Dermis microvascular lymphatic vessel endothelial cell (primary cell): ENCODE measurements around the gene NR2F1. TPM values are rescaled to one million over a fixed set of nuclear protein-coding genes. Genes with fewer than 3 reads are reported as not detected.

ENCODE experiments used
- DNase-seq, 2 donors: peaks; one replicate each; pipeline versions ENCODE4 v3.0.0 to v3.0.0-alpha.2; 2010; ENCODE audit warnings: low read depth in 2 of 2
- total RNA-seq: library from RNA; depleted of rRNA; stranded (reverse); fragments of >200 nt; gene quantifications from 2 replicates; pipeline ENCODE4 v1.2.1, GENCODE V29; 2014

Gene NR2F1
- total RNA-seq, 1 donor from 2014 or later: 41.5 TPM

- DNase-seq: peak in 1 of 2 donors; percentile 42
These were observed 4.9 kb upstream of the NR2F1 start for GRCh38 chr5:93577854-93578812.

GRCh38 chr5:93578813-93579691 is 4.0 kb upstream of the NR2F1 start:
- DNase-seq: peak in 1 of 2 donors; percentile 63

GRCh38 chr5:93579692-93580062 is 3.3 kb upstream of the NR2F1 start:
- peak in 1 of 2 donors; percentile 59 for DNase-seq

- DNase-seq: peak in 1 of 2 donors; percentile 54
These were observed 2.7 kb upstream of the NR2F1 start for GRCh38 chr5:93580063-93580926.

- peak in 1 of 2 donors; percentile 71 for DNase-seq
These were observed 2.0 kb upstream of the NR2F1 start, which contains the start of gene NR2F1-AS1 for GRCh38 chr5:93580927-93581445. Gene NR2F1-AS1 (minus strand): TSS chr5:93581219.

GRCh38 chr5:93582167-93582462 is 907 bp upstream of the NR2F1 start:
- no peak for DNase-seq

GRCh38 chr5:93583439-93583767 is 381 bp downstream of the NR2F1 start:
- DNase-seq: no peak

GRCh38 chr5:93583768-93584595 is 960 bp downstream of the NR2F1 start:
- peak in 1 of 2 donors; percentile 69 for DNase-seq

GRCh38 chr5:93584596-93585040 is 1.6 kb downstream of the NR2F1 start:
- no peak for DNase-seq

- DNase-seq: peak in 1 of 2 donors; percentile 53
These were observed 2.2 kb downstream of the NR2F1 start for GRCh38 chr5:93585041-93585766.

GRCh38 chr5:93585767-93586385 is 2.9 kb downstream of the NR2F1 start:
- peak in 1 of 2 donors; percentile 47 for DNase-seq

GRCh38 chr5:93586736-93587596 is 3.9 kb downstream of the NR2F1 start:
- DNase-seq: peak in 1 of 2 donors; percentile 23

- peak in 1 of 2 donors; percentile 37 for DNase-seq
These were observed 4.8 kb downstream of the NR2F1 start for GRCh38 chr5:93587597-93588351.

- DNase-seq: peak in 1 of 2 donors; percentile 46
These were observed 5.5 kb downstream of the NR2F1 start for GRCh38 chr5:93588352-93589151.

GRCh38 chr5:93589152-93589828 is 6.3 kb downstream of the NR2F1 start:
- no peak for DNase-seq

- DNase-seq: no peak
These were observed 6.8 kb downstream of the NR2F1 start for GRCh38 chr5:93589829-93590215.
